Aorta (tissue), 5 donors: ENCODE data around the gene NTM. TPM values are rescaled to one million over a fixed set of nuclear protein-coding genes. Genes with fewer than 3 reads are reported as not detected.

ENCODE experiments used
- ATAC-seq: fragments of 200-7000 bp; cut with Tn5 transposase; one replicate; pipeline ENCODE4 v1.9.1; 2022; ENCODE audit warnings: moderate library complexity; ENCODE audit not compliant: low FRiP score
- DNase-seq, 2 donors: peaks; one replicate each; pipeline ENCODE4 v3.0.0-alpha.2; 2020
- H3K27ac ChIP-seq, 2 donors: one replicate each; pipeline ENCODE4 v1.5.1; 2013; ENCODE audit warnings: low read length in 2 of 2, mild to moderate bottlenecking in 2 of 2, moderate library complexity in 2 of 2, control low read depth in 1 of 2, inconsistent platforms in 1 of 2, low read depth in 1 of 2
- H3K27me3 ChIP-seq, 2 donors: one replicate each; pipeline ENCODE4 v1.6.1; 2013; ENCODE audit warnings: control low read depth in 1 of 2, low read length in 1 of 2, mild to moderate bottlenecking in 1 of 2, moderate library complexity in 1 of 2; ENCODE audit not compliant: insufficient read depth in 2 of 2, control insufficient read depth in 1 of 2
- H3K36me3 ChIP-seq, 2 donors: one replicate each; pipeline ENCODE4 v1.6.1; 2013; ENCODE audit warnings: control low read depth in 1 of 2, low read length in 1 of 2, mild to moderate bottlenecking in 1 of 2; ENCODE audit not compliant: insufficient read depth in 2 of 2, control insufficient read depth in 1 of 2
- H3K4me1 ChIP-seq, 2 donors: one replicate each; pipeline ENCODE4 v1.6.1; 2013; ENCODE audit warnings: low read length in 2 of 2, control low read depth in 1 of 2, mild to moderate bottlenecking in 1 of 2, moderate library complexity in 1 of 2; ENCODE audit not compliant: insufficient read depth in 2 of 2, control insufficient read depth in 1 of 2
- H3K4me3 ChIP-seq, 2 donors: one replicate each; pipeline ENCODE4 v1.5.1; 2013; ENCODE audit warnings: low read length in 2 of 2, control low read depth in 1 of 2, mild to moderate bottlenecking in 1 of 2
- H3K9me3 ChIP-seq: one replicate; pipeline ENCODE4 v1.6.1; 2013; ENCODE audit warnings: mild to moderate bottlenecking, low read length; ENCODE audit not compliant: control insufficient read depth
- WGBS, 2 donors: extraction: QIAGEN DNeasy Blood & Tissue Kit; methylation state at CpG; one replicate each; pipeline ENCODE4 v1.1.7; 2013; 5-methylcytosine and 5-hydroxymethylcytosine counted together
- intact Hi-C, 2 donors: fragments of 100-400 bp; cut with DNase I; formaldehyde crosslinking; loops; one replicate each; pipeline versions ENCODE4 v1.14.2 to v1.15.0; 2022
- polyA plus RNA-seq, 2 donors: library from polyadenylated mRNA; stranded (reverse); fragments of 200-250 nt; gene quantifications; one replicate each; pipeline ENCODE4 v1.2.3, GENCODE V29; 2013
- total RNA-seq, 2 donors: library from RNA; stranded (reverse); fragmentation: NEBNext Ultra II Directional; extraction: Animal tissue kit (Norgen Biotek cat#: 25700); gene quantifications; one replicate each; pipeline ENCODE4 v1.2.1, GENCODE V29; 2021
- donor health status: healthy with polysubstance abuse.
- donor health status: Bipolar disorder and iron deficiency.
- donor health status: DM: no; HTN: no; CAD: no.
- donor health status: DM: no; HTN: no; CAD: no.
- donor health status: DM: yes; HTN: yes; CAD: no.

Gene NTM
- total and polyA plus RNA-seq, 4 donors, result 0.28 to 5.3 (median 1.9) TPM; not detected in 1

DNA sequence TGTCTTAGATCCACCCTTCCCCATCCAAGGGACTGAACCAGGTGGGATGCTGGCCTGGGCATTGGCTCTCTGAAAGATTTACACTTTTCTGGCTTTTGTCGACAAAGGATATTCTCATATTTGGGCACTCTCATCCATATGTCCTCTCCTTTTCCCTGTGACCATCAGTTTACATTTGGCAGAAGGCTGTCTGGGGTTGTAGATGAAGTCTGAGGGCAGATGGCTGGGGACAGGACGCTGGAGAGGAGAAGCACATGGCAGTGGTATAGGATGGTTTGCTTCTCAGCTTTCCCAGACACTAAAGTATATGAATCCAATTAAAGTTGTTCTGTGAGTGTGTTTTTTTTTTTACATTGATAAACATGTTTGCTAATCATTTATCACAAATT is 757.5 kb downstream of the NTM start:
- WGBS, 2 donors, result 70 to 77% methylated on average over 2 of the region's 2 CpGs
- intact Hi-C loops, result no loop called here
- H3K27ac ChIP-seq, result no peak overlapping the region

GRCh38 chr11:132131047-132131446 is 760.6 kb downstream of the NTM start:
- no peaks in the 10 kb centered on the region for H3K36me3 ChIP-seq
- no peak for DNase-seq
- H3K27me3 ChIP-seq, result no peaks in the 10 kb centered on the region
- ATAC-seq, result no peak
- no peak overlapping the region for H3K4me3 ChIP-seq
- intact Hi-C loops, result no loop called here
- H3K9me3 ChIP-seq, result no peaks in the 10 kb centered on the region
- H3K27ac ChIP-seq, result no peak overlapping the region
- H3K4me1 ChIP-seq, result no peaks in the 10 kb centered on the region
- WGBS, 2 donors, result 72 to 77% methylated on average over 4 of the region's 4 CpGs

More for the DNA sequence above, 757.5 kb downstream of the NTM start:
- Histone ChIP-seq H3K36me3 (no peaks in the 10 kb centered on the region), H3K9me3 (no peaks in the 10 kb centered on the region), H3K27me3 (no peaks in the 10 kb centered on the region), H3K4me3 (no peak overlapping the region), H3K4me1 (no peaks in the 10 kb centered on the region)
- no peak for ATAC-seq
- no peak for DNase-seq

DNA sequence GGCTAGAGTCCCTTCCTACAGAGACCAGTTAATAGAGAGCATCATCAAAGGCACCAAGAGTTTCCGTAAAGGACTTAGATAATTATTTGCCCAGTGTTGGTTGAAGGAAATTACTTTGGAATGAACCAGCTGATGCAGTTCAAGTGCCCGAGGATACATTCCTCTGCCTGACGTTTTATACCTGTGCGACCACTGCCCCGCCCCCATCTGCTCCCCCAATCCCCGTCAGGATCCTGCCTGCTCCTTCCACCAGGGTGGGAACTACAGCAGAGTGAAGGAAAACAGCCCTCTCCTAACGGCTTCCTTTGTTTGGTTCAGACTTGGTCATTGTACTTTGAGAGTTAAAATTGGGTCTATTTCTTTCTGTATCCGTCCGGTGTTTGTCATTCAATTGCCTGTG is 761.5 kb downstream of the NTM start:
- no peaks in the 10 kb centered on the region for H3K36me3 ChIP-seq
- H3K9me3 ChIP-seq, result no peaks in the 10 kb centered on the region
- H3K27me3 ChIP-seq, result no peaks in the 10 kb centered on the region
- H3K4me1 ChIP-seq, result no peaks in the 10 kb centered on the region
- DNase-seq (no peak), ATAC-seq (no peak)
- 37 to 46% methylated on average over 9 of the region's 9 CpGs for WGBS, 2 donors
- intact Hi-C loops, result no loop called here
- no peak overlapping the region for H3K4me3 ChIP-seq
- no peak overlapping the region for H3K27ac ChIP-seq

DNA sequence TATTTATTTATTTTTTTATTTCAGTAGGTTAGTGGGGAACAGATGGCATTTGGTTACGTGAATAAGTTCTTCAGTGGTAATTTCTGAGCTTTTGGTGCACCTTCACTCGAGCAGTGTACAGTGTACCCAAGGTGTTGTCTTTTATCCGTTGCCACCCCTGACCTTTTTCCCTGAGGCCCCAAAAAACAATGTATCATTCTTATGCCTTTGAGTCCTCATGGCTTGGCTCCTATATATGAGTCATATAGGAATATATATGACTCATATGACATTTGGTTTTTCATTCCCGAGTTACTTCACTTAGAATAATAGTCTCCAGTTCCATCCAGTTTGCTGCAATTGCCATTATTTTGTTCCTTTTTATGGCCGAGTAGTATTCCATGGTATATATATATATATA is 763.9 kb downstream of the NTM start:
- ATAC-seq (no peak), DNase-seq (no peak)
- intact Hi-C loops, result no loop called here
- no peaks in the 10 kb centered on the region for H3K4me1 ChIP-seq
- no peaks in the 10 kb centered on the region for H3K9me3 ChIP-seq
- H3K27ac ChIP-seq, result no peak overlapping the region
- H3K27me3 ChIP-seq, result no peaks in the 10 kb centered on the region
- no peak overlapping the region for H3K4me3 ChIP-seq
- no peaks in the 10 kb centered on the region for H3K36me3 ChIP-seq
- 64 to 72% methylated on average over 5 of the region's 5 CpGs for WGBS, 2 donors

GRCh38 chr11:132137289-132137980 is 767.0 kb downstream of the NTM start:
- Histone ChIP-seq H3K4me3 (no peak overlapping the region), H3K27me3 (no peaks in the 10 kb centered on the region), H3K27ac (no peak overlapping the region), H3K36me3 (no peaks in the 10 kb centered on the region), H3K9me3 (no peaks in the 10 kb centered on the region), H3K4me1 (no peaks in the 10 kb centered on the region)
- ATAC-seq, result no peak
- intact Hi-C loops, result no loop called here
- no peak for DNase-seq
- WGBS, 2 donors, result 87 to 88% methylated on average over 12 of the region's 12 CpGs

DNA sequence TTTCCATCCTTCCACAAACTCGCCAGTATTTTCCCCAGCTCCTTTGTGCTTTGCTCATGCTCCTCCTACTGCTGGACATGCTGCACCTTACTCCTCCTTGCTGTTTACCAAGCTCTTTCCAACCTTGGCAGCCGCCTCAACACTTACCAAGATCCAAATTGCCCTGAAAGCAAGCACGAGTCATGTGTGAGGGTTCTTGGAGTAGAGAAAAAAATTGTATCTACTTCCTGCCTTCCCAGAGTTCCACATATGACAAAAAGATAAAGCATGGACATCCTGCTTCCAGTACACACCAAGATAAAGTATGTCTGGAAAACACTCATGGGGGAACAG is 767.5 kb downstream of the NTM start:
- Histone ChIP-seq H3K36me3 (no peaks in the 10 kb centered on the region), H3K4me3 (no peak overlapping the region), H3K27ac (no peak overlapping the region), H3K4me1 (no peaks in the 10 kb centered on the region), H3K9me3 (no peaks in the 10 kb centered on the region), H3K27me3 (no peaks in the 10 kb centered on the region)
- no peak for ATAC-seq
- intact Hi-C loops, result no loop called here
- DNase-seq, result no peak
- WGBS, 2 donors, result 54 to 56% methylated on average over 3 of the region's 3 CpGs

- no peaks in the 10 kb centered on the region for H3K27me3 ChIP-seq
- no peaks in the 10 kb centered on the region for H3K9me3 ChIP-seq
- no peak overlapping the region for H3K4me3 ChIP-seq
- H3K27ac ChIP-seq, result no peak overlapping the region
- WGBS, 2 donors, result 65 to 66% methylated on average over 2 of the region's 2 CpGs
- no peaks in the 10 kb centered on the region for H3K36me3 ChIP-seq
- ATAC-seq, result no peak
- intact Hi-C loops, result no loop called here
- no peaks in the 10 kb centered on the region for H3K4me1 ChIP-seq
- DNase-seq, result no peak
Observed at GRCh38 chr11:132139181-132139580, 768.8 kb downstream of the NTM start.

- Histone ChIP-seq H3K4me1 (no peaks in the 10 kb centered on the region), H3K27ac (no peak overlapping the region), H3K36me3 (no peaks in the 10 kb centered on the region), H3K4me3 (no peak overlapping the region), H3K27me3 (no peaks in the 10 kb centered on the region), H3K9me3 (no peaks in the 10 kb centered on the region)
- DNase-seq (no peak), ATAC-seq (no peak)
- WGBS, 2 donors, result 52 to 65% methylated on average over 3 of the region's 3 CpGs
- intact Hi-C loops, result no loop called here
Observed at GRCh38 chr11:132140056-132140455, 769.6 kb downstream of the NTM start.

DNA sequence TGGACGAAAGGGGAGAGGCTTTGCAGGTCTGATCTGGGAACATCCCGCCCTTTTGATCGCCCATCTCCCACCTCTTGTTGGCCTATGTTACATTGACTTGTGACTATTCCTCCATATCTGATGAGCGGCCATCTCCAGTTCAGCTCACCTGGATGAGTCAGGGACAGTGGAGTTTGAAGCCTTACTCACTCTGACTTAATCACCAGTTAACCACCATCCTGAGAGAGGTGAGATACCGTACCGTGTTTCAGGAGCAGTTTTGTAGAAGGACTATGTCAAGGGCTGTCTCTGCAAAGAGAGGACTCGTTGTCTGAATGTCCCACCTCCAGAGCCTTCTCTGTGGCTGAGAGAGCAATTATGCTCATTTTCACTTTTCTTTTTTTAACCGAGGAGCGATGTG is 771.7 kb downstream of the NTM start:
- Histone ChIP-seq H3K27ac (no peak overlapping the region), H3K36me3 (no peaks in the 10 kb centered on the region), H3K4me3 (no peak overlapping the region), H3K27me3 (no peaks in the 10 kb centered on the region), H3K4me1 (no peaks in the 10 kb centered on the region), H3K9me3 (no peaks in the 10 kb centered on the region)
- intact Hi-C loops, result no loop called here
- 90 to 91% methylated on average over 9 of the region's 9 CpGs for WGBS, 2 donors
- DNase-seq (no peak), ATAC-seq (no peak)
